Daoy (cell line): ENCODE results near the gene JAK2. TPM values are rescaled to one million over a fixed set of nuclear protein-coding genes. Genes with fewer than 3 reads are reported as not detected.
A peak's percentile ranks its signal among the peaks of the same experiment; 100 is the strongest.
"Not testable (repeated sequence)": the region's sequence is repeated elsewhere in the genome, so short reads cannot be mapped to it uniquely, and the experiment has no call there.

Experiments used
- DNase-seq: peaks from one replicate; pipeline ENCODE4 v3.0.0-alpha.2; 2015; ENCODE audit warnings: low read depth
- total RNA-seq: library from RNA; depleted of rRNA; stranded (reverse); fragments of >200 nt; shearing (Covaris generic); gene quantifications from 2 replicates; pipeline ENCODE4 v1.2.3, GENCODE V29; 2014

The JAK2 gene
- total RNA-seq, 1 experiment from 2014 or later: 12.3 TPM

GRCh38 chr9:4980086-4980727 is 4.9 kb upstream of the JAK2 start:
- no peak for DNase-seq

- no peak for DNase-seq
These were observed 2.2 kb upstream of the JAK2 start for GRCh38 chr9:4982721-4983482.

- DNase-seq: peak; percentile 18
These were observed 1.4 kb upstream of the JAK2 start for GRCh38 chr9:4983601-4984165.

GRCh38 chr9:4984171-4984620 is 876 bp upstream of the JAK2 start:
- DNase-seq: no peak

- DNase-seq: peak; percentile 77
These were observed 554 bp downstream of the JAK2 start for GRCh38 chr9:4985386-4986266.

GRCh38 chr9:4986296-4986695 is 1.2 kb downstream of the JAK2 start:
- no peak for DNase-seq

GRCh38 chr9:4986783-4987182 is 1.7 kb downstream of the JAK2 start:
- no peak for DNase-seq

- peak; percentile 72 for DNase-seq
These were observed 2.9 kb downstream of the JAK2 start for GRCh38 chr9:4987961-4988421.

GRCh38 chr9:4992872-4993271 is 7.8 kb downstream of the JAK2 start:
- DNase-seq: no peak

GRCh38 chr9:4994166-4994890 is 9.3 kb downstream of the JAK2 start:
- no peak for DNase-seq

- no peak for DNase-seq
These were observed 12.1 kb downstream of the JAK2 start for GRCh38 chr9:4997196-4997595.

GRCh38 chr9:4997631-4998030 is 12.6 kb downstream of the JAK2 start:
- no peak for DNase-seq

GRCh38 chr9:5002811-5003210 is 17.7 kb downstream of the JAK2 start:
- DNase-seq: no peak

GRCh38 chr9:5004481-5004880 is 19.4 kb downstream of the JAK2 start:
- no peak for DNase-seq

GRCh38 chr9:5008202-5008601 is 23.1 kb downstream of the JAK2 start:
- DNase-seq: no peak

GRCh38 chr9:5013374-5013773 is 28.3 kb downstream of the JAK2 start:
- no peak for DNase-seq

- DNase-seq: no peak
These were observed 30.9 kb downstream of the JAK2 start for GRCh38 chr9:5015934-5016333.

GRCh38 chr9:5025416-5025815 is 40.3 kb downstream of the JAK2 start:
- DNase-seq: peak; percentile 28

GRCh38 chr9:5031941-5032340 is 46.9 kb downstream of the JAK2 start:
- DNase-seq: not testable (repeated sequence)

GRCh38 chr9:5040730-5041389 is 55.8 kb downstream of the JAK2 start:
- no peak for DNase-seq
